Ureter (tissue), 1 donor: Measurements from ENCODE around the gene ZCCHC14. TPM values are rescaled to one million over a fixed set of nuclear protein-coding genes. Genes with fewer than 3 reads are reported as not detected.

ENCODE experiments used
- DNase-seq: peaks from one replicate; pipeline ENCODE4 v3.0.0-alpha.2; 2020; ENCODE audit warnings: low spot score
- total RNA-seq: library from RNA; stranded (reverse); gene quantifications from one replicate; pipeline ENCODE4 v1.2.4, GENCODE V29; 2023
- donor health status: DM: yes; HTN: yes; CAD: no.

ZCCHC14 gene
- total RNA-seq, 1 donor from 2014 or later: 27.2 TPM

- DNase-seq: no peak
Observed at GRCh38 chr16:87457709-87458423, 35.0 kb downstream of the ZCCHC14 start.

GRCh38 chr16:87457061-87457611 is 35.7 kb downstream of the ZCCHC14 start:
- DNase-seq: no peak

GRCh38 chr16:87454391-87454790 is 38.4 kb downstream of the ZCCHC14 start:
- no peak for DNase-seq

GRCh38 chr16:87453326-87453725 is 39.5 kb downstream of the ZCCHC14 start:
- DNase-seq: no peak

- no peak for DNase-seq
Observed at GRCh38 chr16:87451563-87452210, 41.1 kb downstream of the ZCCHC14 start.

GRCh38 chr16:87448866-87449265 is 44.0 kb downstream of the ZCCHC14 start:
- no peak for DNase-seq

- DNase-seq: no peak
Observed at GRCh38 chr16:87447323-87447722, 45.5 kb downstream of the ZCCHC14 start.

- no peak for DNase-seq
Observed at GRCh38 chr16:87446479-87446878, 46.3 kb downstream of the ZCCHC14 start.

- DNase-seq: no peak
Observed at GRCh38 chr16:87445486-87445885, 47.3 kb downstream of the ZCCHC14 start.

GRCh38 chr16:87443964-87444363 is 48.9 kb downstream of the ZCCHC14 start:
- DNase-seq: no peak

- DNase-seq: no peak
Observed at GRCh38 chr16:87443016-87443415, 49.8 kb downstream of the ZCCHC14 start.

GRCh38 chr16:87442581-87442966 is 50.2 kb downstream of the ZCCHC14 start:
- no peak for DNase-seq

GRCh38 chr16:87441886-87442580 is 50.8 kb downstream of the ZCCHC14 start:
- DNase-seq: no peak

- DNase-seq: no peak
Observed at GRCh38 chr16:87439926-87440325, 52.9 kb downstream of the ZCCHC14 start.

- DNase-seq: no peak
Observed at GRCh38 chr16:87438611-87438985, 54.2 kb downstream of the ZCCHC14 start.

GRCh38 chr16:87437911-87438610 is 54.8 kb downstream of the ZCCHC14 start:
- no peak for DNase-seq

GRCh38 chr16:87437327-87437726 is 55.5 kb downstream of the ZCCHC14 start:
- no peak for DNase-seq

- no peak for DNase-seq
Observed at GRCh38 chr16:87436225-87437172, 56.3 kb downstream of the ZCCHC14 start.

- no peak for DNase-seq
Observed at GRCh38 chr16:87435372-87436224, 57.2 kb downstream of the ZCCHC14 start.

GRCh38 chr16:87434146-87434667 is 58.6 kb downstream of the ZCCHC14 start:
- no peak for DNase-seq
